Measurements from ENCODE around the gene ENTPD7.

Gene ENTPD7

DNA sequence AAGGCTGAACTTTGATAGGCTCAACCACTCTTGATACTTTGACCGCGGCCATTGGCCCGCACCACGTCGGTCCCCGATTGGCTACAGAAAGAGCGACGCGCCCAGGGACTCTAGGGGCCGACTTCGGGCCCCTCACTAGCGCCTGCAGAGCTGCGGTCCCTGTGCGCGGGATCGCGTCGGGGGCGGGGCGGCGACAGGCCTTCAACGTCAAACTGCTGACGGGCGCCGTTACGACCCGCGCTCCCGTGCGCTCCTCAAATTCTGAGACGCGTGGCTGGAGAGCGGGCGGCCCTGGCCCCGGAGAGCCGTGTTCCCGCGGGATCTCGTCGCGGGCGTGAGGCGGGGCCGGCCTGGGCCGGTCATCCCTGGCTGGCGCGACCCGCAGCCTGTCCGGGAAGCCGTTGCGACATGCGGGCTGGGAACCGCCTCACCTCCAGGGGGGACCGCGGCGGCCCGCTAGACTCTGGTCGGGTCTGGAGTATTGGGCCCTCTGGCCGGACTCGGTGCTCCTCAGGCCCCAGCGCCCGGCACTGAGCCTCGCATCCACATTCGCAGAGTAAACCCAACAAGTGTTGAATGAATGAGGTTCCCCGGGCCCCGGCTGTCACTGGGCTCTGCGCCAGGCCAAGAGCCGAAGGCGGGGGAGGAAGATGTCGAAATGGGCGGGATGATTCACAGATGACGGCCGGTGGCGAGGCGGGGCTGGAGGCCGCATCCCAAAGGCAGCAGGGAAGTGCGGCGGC, 38.4 kb upstream of the ENTPD7 start (continued):
- TF ChIP-seq, protein P1, sequence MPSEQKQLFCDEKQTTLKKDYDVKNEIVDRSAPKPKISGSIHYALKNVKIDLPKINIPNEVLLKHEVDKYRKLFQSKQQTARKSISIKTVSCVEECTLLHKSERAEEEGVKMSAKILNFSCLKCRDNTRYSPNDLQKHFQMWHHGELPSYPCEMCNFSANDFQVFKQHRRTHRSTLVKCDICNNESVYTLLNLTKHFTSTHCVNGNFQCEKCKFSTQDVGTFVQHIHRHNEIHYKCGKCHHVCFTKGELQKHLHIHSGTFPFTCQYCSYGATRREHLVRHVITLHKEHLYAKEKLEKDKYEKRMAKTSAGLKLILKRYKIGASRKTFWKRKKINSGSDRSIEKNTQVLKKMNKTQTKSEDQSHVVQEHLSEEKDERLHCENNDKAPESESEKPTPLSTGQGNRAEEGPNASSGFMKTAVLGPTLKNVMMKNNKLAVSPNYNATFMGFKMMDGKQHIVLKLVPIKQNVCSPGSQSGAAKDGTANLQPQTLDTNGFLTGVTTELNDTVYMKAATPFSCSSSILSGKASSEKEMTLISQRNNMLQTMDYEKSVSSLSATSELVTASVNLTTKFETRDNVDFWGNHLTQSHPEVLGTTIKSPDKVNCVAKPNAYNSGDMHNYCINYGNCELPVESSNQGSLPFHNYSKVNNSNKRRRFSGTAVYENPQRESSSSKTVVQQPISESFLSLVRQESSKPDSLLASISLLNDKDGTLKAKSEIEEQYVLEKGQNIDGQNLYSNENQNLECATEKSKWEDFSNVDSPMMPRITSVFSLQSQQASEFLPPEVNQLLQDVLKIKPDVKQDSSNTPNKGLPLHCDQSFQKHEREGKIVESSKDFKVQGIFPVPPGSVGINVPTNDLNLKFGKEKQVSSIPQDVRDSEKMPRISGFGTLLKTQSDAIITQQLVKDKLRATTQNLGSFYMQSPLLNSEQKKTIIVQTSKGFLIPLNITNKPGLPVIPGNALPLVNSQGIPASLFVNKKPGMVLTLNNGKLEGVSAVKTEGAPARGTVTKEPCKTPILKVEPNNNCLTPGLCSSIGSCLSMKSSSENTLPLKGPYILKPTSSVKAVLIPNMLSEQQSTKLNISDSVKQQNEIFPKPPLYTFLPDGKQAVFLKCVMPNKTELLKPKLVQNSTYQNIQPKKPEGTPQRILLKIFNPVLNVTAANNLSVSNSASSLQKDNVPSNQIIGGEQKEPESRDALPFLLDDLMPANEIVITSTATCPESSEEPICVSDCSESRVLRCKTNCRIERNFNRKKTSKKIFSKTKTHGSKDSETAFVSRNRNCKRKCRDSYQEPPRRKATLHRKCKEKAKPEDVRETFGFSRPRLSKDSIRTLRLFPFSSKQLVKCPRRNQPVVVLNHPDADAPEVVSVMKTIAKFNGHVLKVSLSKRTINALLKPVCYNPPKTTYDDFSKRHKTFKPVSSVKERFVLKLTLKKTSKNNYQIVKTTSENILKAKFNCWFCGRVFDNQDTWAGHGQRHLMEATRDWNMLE (tag by site-specific recombination; conservative IDR thresholded peaks at IDR 0.05; ENCODE audit: low read depth), result no peak
- TF ChIP-seq, protein P2, sequence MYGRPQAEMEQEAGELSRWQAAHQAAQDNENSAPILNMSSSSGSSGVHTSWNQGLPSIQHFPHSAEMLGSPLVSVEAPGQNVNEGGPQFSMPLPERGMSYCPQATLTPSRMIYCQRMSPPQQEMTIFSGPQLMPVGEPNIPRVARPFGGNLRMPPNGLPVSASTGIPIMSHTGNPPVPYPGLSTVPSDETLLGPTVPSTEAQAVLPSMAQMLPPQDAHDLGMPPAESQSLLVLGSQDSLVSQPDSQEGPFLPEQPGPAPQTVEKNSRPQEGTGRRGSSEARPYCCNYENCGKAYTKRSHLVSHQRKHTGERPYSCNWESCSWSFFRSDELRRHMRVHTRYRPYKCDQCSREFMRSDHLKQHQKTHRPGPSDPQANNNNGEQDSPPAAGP (tag by site-specific recombination; IDR thresholded peaks at IDR 0.05), result peak; percentile 79
- TF ChIP-seq ZNF223 (tag by site-specific recombination; IDR thresholded peaks at IDR 0.05) (no peak), ZNF146 (tag by site-specific recombination; IDR thresholded peaks at IDR 0.05) (0 out of 2 replicates have a peak, but pooled peaks have one; percentile 27), ZBTB48 (tag by site-specific recombination; IDR thresholded peaks at IDR 0.05) (peak; percentile 99), ZNF292 (tag by site-specific recombination; IDR thresholded peaks at IDR 0.05; ENCODE audit: borderline replicate concordance, low read depth) (no peak), KLF8 (tag by site-specific recombination; IDR thresholded peaks at IDR 0.05) (peak; percentile 89), SCRT2 (tag by site-specific recombination; IDR thresholded peaks at IDR 0.05) (peak; percentile 99), ZNF202 (tag by site-specific recombination; IDR thresholded peaks at IDR 0.05; ENCODE audit: borderline replicate concordance) (no peak), ZBTB21 (tag by site-specific recombination; IDR thresholded peaks at IDR 0.05) (peak; percentile 50; the same call in 1 of the 2 replicates), ZFP69B (tag by site-specific recombination; IDR thresholded peaks at IDR 0.05) (peak; percentile 70), ZNF394 (tag by site-specific recombination; IDR thresholded peaks at IDR 0.05; ENCODE audit: borderline replicate concordance) (peak; percentile 67), ZBTB20 (tag by site-specific recombination; IDR thresholded peaks at IDR 0.05) (peak; percentile 99), ZNF324 (tag by site-specific recombination; IDR thresholded peaks at IDR 0.05) (peak; percentile 63), ZNF132 (tag by site-specific recombination; IDR thresholded peaks at IDR 0.05; ENCODE audit: borderline replicate concordance) (no peak), ZNF561 (tag by site-specific recombination; IDR thresholded peaks at IDR 0.05; ENCODE audit: borderline replicate concordance) (peak; percentile 75), ZNF423 (tag by site-specific recombination; IDR thresholded peaks at IDR 0.05) (no peak; the same call in 1 of the 2 replicates), ZNF391 (tag by site-specific recombination; IDR thresholded peaks at IDR 0.05; ENCODE audit: borderline replicate concordance, low read depth) (peak; percentile 71; the same call in 1 of the 2 replicates), ZFP37 (tag by site-specific recombination; IDR thresholded peaks at IDR 0.05) (peak; percentile 89; the same call in 1 of the 2 replicates), ZNF341 (tag by site-specific recombination; IDR thresholded peaks at IDR 0.05; ENCODE audit: low read depth) (peak; percentile 62), ZNF274 (IDR thresholded peaks at IDR 0.05; ENCODE audit: low read length) (no peak), ZNF274 (tag by site-specific recombination; IDR thresholded peaks at IDR 0.05; ENCODE audit: borderline replicate concordance) (no peak), ZIC2 (tag by site-specific recombination; IDR thresholded peaks at IDR 0.05) (peak; percentile 39; the same call in 1 of the 2 replicates), ZNF302 (tag by site-specific recombination; IDR thresholded peaks at IDR 0.05; ENCODE audit: low read depth) (no peak), ZNF521 (tag by site-specific recombination; IDR thresholded peaks at IDR 0.05) (no peak), REPIN1 (tag by site-specific recombination; IDR thresholded peaks at IDR 0.05; ENCODE audit: low read depth) (0 out of 2 replicates have a peak, but pooled peaks have one; percentile 14)
- TF ChIP-seq, protein P3, sequence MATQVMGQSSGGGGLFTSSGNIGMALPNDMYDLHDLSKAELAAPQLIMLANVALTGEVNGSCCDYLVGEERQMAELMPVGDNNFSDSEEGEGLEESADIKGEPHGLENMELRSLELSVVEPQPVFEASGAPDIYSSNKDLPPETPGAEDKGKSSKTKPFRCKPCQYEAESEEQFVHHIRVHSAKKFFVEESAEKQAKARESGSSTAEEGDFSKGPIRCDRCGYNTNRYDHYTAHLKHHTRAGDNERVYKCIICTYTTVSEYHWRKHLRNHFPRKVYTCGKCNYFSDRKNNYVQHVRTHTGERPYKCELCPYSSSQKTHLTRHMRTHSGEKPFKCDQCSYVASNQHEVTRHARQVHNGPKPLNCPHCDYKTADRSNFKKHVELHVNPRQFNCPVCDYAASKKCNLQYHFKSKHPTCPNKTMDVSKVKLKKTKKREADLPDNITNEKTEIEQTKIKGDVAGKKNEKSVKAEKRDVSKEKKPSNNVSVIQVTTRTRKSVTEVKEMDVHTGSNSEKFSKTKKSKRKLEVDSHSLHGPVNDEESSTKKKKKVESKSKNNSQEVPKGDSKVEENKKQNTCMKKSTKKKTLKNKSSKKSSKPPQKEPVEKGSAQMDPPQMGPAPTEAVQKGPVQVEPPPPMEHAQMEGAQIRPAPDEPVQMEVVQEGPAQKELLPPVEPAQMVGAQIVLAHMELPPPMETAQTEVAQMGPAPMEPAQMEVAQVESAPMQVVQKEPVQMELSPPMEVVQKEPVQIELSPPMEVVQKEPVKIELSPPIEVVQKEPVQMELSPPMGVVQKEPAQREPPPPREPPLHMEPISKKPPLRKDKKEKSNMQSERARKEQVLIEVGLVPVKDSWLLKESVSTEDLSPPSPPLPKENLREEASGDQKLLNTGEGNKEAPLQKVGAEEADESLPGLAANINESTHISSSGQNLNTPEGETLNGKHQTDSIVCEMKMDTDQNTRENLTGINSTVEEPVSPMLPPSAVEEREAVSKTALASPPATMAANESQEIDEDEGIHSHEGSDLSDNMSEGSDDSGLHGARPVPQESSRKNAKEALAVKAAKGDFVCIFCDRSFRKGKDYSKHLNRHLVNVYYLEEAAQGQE (tag by site-specific recombination; IDR thresholded peaks at IDR 0.05), result peak; percentile 53
- TF ChIP-seq, protein P4, sequence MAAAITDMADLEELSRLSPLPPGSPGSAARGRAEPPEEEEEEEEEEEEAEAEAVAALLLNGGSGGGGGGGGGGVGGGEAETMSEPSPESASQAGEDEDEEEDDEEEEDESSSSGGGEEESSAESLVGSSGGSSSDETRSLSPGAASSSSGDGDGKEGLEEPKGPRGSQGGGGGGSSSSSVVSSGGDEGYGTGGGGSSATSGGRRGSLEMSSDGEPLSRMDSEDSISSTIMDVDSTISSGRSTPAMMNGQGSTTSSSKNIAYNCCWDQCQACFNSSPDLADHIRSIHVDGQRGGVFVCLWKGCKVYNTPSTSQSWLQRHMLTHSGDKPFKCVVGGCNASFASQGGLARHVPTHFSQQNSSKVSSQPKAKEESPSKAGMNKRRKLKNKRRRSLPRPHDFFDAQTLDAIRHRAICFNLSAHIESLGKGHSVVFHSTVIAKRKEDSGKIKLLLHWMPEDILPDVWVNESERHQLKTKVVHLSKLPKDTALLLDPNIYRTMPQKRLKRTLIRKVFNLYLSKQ (tag by site-specific recombination; IDR thresholded peaks at IDR 0.05; ENCODE audit: borderline replicate concordance), result no peak

Measured in HEK293 (cell line).